GM19043 (cell line): ENCODE results near the gene LAMA5.

Experiments used
- ATAC-seq: cut with Tn5 transposase; IDR thresholded peaks from one replicate; pipeline ENCODE4 v1.9.1; 2021; ENCODE audit warnings: low read depth; ENCODE audit not compliant: unreplicated experiment

Gene LAMA5

DNA sequence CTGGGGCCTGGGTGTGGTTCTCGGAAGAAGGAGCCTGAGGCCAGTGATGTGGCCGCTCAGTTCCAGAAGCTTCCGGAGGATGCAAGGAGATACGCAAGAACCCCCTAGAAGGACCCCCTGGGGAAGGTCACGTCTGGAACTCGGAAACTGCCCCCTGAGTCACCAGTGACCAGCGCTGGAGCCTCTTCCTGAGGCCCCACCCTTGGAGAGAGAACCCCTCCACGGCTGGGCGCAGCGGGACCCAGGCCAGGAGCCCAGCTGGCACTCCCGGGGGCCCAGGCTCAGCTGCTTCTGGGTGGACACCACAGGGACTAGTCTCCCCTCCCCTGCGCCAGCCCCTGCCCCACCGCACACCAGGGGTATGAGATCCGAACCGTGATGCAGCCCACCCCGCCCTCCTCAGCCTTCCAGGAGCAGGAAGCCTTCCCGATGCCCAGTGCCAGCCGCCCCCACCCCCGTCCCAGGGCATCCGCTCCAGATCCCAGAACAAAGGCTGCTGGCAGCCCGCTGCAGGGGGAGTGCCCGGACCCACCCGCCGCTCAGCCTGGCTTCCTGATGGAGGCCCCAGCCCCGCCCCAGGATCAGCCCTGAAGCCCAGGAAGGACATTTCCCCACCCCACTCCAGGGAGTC is 7.5 kb downstream of the LAMA5 start:
- ATAC-seq, result no peak

DNA sequence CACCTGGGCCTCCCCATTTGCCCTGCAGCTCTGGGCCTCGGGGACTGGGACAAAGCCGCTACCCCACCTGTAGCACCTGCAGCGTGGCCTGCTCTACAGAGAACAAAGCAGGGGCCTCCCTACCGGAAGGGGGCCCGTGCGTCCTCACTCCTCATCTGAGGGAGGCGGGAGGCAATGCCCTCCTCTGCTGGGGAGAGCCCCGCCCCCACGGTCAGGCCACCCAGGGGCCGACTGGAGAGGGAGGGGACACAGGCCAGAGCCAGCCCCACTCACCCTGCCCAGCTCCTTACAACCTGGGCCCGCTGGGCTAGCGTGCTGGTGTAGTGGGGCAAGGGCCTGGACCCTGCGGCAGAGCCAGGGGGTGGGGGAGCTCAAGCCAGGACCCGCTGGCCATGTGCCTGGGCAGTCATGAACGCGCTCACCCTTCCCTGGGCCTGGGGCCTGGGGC is 8.0 kb downstream of the LAMA5 start:
- ATAC-seq, result no peak

DNA sequence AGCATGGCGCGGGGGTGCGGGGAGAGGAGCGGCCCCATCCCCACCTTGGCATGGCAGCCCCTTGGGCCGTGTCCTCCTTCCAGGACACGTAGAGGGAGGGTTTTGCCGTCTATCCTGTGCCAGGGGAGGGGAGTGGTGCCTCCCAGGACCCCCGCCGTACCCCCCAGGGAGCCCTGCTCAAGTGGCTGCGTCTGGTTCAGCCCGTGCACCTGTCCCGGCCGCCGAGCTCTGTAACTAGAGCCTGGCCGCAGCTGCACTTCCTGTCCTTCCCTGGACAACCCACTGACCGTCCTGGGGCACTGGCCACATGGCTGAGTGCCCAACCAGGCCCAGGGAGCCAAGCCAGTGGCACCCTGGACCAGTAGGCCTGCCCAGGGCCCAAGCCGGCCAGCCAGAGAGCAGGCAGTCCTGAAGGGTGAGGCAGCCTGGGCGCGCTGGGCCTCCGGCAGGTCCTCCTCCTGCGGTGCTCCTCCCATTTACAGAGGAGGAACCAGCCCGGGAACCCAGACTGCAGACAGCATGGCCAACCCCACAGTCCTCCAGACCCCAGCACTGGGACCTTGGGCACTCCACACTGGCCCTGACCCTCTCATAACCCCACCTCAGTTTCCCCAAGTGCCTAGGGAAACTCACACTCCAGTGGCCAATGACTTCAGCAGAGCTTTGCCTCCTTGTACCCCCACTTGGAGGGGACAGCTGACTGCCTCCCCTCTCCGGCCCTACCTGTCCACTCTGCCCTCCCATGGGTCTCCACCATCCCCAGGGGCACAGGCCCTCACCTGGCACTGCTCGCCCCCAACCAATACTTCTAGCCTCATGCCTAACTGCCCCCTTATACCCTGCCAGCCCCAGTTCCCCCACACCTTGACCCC is 8.7 kb downstream of the LAMA5 start:
- no peak for ATAC-seq

DNA sequence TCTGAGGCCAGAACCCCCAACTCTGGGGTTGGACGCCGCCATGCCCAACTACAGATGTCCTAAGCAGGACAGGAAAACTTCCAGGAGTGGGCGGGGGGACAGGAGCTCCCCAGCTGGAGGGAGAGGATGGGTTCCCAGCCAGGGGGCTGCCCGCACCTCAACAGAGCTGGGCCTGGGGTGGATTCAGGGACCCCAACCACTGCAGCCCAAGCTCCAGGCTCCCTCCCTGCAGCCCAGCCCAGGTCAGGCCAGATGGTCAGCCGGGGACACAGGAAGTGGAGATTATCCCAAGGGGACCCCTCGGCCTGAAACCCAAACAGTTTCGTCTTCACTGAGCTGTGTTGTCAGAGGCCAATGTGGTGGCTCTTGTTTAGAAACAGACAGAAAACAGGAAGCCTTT is 9.4 kb downstream of the LAMA5 start:
- no peak for ATAC-seq

DNA sequence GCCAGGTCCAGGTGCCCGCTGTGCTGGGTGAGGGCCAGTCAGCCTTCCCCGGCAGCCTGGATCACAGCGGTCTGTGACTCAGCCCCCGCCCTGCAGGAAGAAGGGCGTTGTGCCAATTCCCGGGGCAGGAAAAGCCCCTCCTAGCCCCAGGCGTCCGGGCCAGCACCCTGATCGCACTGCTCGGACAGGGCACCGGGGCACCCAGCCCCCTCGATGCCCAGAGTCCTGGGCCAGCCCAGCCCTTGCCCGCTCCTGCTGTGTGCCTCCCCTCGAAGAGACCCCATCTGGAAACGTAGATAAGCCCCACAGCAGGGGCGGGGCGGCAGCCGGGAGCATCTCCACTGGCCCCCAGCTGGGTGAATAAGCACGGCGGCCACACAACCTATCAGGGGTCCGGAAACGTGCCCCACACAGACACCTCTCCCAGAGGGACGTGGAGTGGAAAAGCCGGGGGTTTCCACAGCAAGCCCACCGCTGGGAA is 9.9 kb downstream of the LAMA5 start:
- ATAC-seq, result no peak

DNA sequence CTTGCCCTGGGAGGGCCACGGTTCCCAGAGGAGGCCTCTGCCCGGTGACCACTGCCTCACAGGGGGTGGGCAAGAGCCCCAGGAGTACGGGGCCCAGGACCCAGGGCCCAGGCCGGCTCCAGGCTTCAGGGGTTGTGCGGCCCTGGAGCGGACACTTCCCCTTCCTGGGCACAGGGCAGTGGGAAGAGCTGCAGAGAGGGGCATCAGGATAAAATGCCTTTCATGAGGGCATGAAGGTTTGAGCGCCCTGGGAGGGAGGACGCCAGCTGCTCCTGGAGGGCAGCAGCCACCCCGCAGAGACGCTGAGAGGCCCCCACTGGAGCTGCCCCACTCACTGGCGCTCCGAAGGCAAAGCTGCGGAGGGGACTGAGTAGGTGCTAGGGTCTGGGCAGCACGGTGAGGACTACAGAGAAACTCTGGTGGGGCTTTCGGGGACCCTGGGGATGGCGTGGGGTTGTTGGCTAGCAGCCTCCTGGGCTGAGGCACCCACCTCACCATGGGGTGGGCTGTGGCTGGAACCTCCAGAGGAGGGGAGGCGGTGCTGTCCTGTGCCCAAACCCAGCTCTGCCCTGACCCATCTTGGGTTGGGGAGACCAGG is 10.4 kb downstream of the LAMA5 start:
- ATAC-seq, result no peak

DNA sequence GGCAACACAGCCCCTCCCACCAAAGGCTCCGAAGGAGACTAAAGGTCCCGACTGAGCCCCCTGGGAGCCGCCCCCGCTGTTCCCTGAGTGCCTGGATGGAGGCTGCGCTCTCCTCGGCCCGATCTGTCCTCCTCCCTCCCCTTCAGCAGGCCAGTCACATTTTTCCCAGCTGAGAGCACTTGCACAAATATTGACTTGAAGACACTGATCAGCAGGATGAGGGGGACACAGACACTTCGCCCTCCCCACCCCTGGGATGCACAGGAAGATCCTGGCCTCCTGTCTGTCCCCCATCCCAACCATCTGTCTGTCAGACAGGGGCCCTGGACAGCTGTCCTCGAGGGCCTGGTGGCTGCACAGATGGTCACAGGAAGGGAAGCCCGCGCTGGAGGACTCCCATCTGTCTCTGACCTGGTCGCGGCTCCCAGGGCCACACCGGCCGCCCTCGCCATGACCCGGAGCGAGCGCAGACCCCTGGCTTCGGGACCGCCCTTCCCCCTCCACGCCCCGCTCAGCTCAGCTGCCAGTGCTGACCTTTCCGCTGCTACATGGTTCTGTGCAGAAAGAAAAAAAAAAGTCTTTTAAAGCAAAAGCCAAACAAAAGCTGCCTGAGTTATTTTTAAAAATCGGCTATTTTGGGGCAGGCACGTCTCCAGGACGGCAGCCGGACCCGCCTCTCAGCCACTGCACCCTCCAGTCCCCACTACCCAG is 11.1 kb downstream of the LAMA5 start:
- no peak for ATAC-seq

DNA sequence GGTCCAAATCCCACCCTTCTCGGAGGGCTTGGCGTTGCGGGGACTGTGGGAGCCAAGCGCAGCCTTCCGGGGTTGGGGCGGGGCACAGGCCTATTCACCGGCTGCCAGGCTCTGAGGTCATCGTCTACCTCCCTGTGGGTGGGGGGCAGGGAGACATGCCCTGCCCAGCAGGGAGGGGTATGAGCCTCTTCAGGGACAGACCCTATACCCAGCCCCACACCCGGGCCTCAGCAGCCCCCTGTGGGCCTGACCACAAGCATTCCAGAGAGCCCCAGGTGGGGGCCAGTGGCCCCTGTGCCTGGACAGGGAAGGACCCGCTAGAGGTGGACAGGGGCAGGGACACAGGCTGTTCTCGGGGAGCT is 11.6 kb downstream of the LAMA5 start:
- ATAC-seq, result no peak

DNA sequence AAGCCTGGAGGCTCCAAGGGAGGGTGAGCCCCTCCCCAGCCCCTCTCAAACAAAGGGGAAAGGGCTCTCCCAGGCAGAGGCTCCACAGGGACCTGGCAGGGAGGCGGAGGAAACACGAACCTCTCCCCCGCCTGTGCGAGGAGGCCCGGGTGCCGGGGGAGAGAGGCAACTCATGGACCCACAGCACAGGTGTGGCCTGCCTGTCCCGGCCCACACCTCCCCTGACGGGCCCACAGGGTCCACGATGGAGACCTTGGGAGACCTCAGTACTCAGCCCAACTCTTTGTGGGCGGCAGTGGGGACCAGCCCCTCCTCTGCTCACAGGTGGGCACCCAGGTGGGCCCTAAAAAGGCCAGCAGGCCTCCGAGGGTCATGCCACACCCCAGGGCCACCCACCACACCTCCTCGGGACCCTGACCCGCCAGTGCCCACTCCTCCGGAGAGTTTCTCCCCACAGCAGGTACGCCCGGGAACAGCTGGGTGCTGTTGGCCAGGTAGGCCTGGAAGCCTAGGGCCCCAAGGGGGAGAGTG is 12.2 kb downstream of the LAMA5 start:
- no peak for ATAC-seq

DNA sequence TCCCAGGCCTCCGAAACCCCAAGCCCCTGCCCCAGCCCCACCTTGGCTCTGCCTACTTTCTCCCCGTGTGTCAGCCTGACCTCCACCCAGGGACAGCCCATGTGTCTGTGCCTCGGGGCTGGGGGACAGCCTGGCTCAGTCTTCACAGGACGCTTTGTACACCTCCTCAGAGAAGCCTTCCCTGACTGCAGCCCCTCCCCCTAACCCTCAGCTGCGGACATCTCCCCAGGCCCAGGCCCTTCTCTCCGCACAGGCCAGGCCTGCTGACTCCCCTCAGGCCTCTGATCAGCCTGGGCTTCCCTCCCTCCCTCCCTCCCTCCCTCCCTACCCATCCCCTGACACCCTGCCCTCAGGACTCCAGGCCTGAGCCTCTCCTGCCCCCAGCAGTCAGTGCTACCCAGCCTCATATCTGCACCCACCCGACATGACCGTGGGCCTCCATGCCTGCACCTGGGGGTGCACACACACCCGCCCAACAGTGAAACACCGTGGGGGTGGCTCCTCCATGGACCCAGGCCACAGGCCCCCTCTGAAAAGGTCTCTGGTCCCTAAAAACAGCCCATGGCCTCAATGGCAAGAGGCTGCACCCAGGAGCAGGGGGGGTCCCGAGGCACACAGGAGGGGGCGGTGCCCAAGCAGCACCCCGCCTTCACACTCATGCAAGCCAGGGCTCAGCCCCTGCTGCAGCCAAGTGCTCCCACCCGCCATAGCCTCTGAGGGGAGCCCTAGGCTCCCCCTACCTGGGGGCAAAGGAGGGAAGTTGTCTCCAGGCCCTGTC is 12.9 kb downstream of the LAMA5 start:
- ATAC-seq, result no peak

DNA sequence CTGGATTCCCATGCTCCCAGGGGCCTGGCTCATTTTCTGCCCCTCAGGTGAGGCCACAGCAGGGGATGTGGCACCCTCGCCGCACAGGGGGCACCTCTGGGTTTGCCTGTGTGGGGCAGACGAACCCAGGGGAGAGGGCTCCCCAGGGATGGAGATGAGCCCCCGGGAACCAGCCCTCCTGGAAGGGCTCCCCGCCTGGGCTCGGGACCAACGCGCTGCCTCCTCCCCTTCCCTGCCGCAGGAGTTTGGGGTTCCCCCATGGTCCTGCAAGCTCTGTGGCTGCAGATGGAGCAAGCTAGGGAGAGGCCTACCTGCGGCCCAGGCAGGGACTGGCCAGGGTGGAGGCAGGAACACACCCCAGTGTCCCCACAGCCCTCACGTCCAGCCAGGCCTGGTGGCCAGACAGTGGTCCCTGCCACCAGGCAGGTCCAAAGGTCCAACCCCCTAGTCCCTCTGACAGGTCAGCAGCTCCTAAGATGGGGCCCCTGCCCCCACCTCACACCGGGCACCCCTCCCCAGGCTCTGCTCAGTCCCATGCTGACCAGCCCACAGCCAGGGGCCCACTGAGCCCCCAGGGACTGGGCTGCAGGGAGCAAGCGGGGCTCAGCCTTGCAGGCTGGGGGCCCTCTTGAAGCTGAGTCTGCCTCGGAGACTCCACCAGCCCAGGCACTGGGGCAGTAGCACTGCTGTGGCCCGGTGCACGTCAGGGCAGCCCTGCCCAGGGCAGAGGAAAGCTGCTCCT is 13.7 kb downstream of the LAMA5 start:
- ATAC-seq, result no peak

DNA sequence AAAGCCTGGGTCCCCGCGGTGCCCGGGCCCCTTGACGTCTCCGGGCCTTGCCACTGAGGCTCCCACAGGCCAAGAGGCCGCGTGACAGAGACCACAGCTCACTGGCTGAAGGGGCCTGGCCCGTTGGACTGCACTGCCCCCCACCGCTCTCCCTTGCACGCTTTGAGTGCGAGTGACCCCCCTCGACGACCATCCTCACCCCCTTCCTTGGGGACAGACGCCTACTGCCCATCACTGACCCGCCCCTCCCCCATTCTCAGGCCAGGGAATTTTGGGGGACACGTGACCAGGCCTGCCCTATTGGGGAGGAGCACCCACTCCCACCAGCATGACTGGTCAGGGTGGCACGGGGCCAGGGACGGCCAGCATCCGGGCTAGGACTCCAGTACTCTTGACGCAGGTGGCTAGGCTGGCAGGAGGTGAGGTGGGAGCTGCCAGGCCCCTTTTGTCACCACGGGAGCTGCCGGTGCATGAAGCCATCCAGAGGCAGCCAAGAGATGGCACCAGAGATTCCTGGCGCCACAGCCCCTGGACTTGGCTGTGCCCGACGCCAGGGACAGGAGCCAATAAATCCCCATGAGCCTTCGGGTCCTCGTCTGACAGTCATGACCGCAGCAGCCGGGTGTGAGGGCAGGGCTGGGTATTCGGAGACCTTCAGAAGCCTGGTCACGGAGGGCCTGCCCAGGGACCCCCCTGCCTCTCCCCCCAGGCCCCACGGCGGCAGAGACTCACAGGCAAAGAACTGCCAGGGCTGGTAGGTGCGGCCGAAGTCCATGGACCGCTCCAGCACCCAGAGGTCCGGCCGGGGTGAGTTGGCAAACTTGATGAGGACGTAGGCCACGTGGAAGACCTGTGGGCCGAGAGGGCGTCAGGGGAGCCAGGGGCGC is 14.5 kb downstream of the LAMA5 start:
- no peak for ATAC-seq

DNA sequence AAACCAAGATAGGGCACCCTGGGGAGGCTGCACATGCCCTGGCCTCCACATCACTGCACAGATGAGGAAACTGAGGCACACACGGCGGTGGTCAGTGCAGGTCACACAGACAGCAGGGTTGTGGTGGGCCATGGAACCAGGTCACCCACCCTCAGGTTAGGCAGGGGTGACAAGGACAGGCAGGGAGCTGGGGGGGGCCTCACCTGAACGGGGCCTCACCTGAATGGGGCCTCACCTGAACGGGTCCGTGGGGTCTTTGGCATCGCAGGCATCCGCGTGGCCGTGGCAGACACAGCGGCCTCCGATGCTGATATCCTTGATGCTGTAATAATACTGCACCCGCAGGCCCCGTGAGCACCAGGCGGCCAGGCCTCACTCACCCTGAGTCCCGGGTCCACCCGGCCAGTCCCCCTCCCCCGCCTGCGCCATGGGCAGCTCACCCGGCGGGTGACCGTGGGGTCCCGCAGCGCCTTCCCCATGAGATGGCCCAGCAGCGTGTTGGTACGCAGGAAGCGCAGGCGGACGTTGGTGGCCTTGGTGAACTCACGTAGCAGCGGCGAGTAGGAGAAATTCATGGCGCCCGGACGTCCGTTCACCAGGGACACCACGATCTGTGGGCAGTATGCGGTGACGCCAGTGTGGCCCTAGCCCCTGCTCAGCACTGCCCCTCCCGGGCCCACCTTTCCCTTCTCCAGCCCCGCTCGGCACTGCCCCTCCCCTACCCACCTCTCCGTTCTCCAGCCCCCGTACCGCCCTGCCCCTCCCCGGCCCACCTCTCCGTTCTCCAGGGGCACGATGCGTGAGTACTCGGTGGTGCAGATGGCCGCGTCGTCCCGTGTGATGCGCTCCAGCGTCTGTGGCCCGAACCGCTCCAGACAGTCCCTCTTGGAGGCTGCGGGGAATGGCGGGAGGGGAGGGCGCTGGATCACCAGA is 15.4 kb downstream of the LAMA5 start:
- no peak for ATAC-seq

DNA sequence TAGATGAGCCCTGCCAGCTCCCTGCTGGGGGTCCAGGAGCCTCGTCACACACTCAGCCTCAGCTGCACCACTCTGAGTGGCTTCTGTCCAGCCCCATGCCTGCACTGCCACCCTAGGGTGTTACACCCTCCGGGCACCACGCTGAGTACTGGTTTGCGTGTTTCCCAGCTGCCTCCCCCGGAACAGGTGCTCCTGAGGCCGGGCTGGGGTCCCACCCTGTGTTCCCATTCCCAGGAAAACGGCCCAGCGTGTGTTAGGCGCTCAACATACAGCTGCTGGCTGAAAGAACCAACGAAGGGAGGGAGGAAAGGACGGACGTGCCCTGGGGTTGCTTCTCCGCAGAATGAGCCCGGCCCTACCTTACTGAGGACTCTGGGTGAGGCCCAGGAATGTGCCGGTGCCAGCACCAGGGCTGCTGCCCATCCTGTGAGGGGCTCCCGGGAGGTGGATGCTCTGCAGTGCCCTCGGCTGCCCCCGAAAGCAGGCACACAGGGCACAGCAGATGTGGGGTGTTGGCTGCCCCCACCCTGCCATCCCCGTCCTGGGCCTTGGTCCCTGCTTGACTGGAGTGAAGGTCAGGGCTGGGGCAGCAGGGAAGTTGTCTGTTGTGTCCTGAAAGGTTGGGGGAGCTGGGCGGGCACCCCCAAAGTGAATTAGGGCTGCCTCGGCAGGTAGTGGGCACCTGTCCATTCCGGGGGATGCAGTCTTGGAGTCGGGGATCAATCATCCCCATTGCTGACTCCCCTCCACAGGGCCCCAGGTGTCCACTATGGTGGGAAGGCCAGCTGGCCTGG is 16.3 kb downstream of the LAMA5 start:
- ATAC-seq, result no peak

DNA sequence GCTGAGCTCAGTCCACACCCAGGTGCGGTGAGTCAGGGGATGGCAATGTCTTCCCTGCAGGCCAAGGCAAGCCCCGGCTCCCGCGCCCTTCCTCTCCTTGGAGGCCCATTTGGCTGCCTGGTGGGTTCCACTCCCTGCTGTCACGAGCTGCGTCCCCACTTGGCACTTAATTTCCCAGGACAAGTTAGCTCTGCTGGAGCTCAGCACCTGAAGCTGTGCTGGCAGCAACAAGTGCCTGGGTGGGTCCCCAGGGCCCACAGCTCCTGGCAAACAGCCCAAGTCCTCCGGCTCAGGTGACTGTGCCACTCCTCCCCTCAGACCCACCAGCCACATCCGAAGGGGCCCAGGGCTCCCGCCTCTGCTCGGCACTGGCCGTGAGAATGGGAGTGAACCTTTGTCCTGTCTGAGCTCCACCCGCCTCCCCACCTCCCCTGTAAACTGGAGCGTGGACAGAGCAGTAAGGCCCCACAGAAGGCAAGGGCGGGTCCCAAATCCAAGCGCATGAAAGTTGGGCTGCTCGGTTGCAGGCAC is 16.9 kb downstream of the LAMA5 start:
- ATAC-seq, result no peak

DNA sequence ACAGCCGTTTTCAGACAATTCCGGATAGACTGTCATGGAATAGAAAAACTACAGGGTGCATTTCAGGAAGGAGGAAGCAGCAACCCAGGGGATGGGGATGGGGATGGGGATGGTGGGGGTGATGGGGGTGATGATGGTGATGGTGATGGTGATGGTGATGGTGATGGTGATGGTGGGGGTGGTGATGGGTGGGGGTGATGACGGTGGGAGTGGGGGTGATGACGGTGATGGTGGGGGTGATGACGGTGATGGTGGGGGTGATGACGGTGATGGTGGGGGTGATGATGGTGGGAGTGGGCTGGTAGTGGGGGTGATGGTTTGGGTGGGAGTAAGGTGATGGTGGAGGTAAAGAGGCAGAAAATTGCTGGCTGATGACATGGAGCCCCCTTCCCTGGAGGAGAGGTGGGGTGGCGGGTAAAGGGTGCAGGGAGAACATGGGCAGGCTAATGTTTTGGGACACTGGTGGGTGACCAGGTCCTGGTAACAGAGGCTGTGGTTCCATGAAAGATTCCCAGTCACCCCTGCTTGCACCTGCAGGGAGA is 17.5 kb downstream of the LAMA5 start:
- ATAC-seq, result no peak
